ENCODE measurements around the gene MVB12B. TPM values are rescaled to one million over a fixed set of nuclear protein-coding genes. Genes with fewer than 3 reads are reported as not detected.
"Not testable (repeated sequence)": the region's sequence is repeated elsewhere in the genome, so short reads cannot be mapped to it uniquely, and the experiment has no call there.

The MVB12B gene
- total RNA-seq, 1 experiment from 2014 or later: 6.2 TPM

- no peak for DNase-seq (ENCODE audit: low read depth)
These were observed 139.3 kb downstream of the MVB12B start for GRCh38 chr9:126465977-126466376.

- no peak for DNase-seq (ENCODE audit: low read depth)
These were observed 141.7 kb downstream of the MVB12B start for GRCh38 chr9:126468141-126468825.

GRCh38 chr9:126470241-126470993 is 143.8 kb downstream of the MVB12B start:
- DNase-seq (ENCODE audit: low read depth): no peak

GRCh38 chr9:126471084-126471624 is 144.5 kb downstream of the MVB12B start:
- DNase-seq (ENCODE audit: low read depth): peak; percentile 93

GRCh38 chr9:126472198-126472947 is 145.7 kb downstream of the MVB12B start:
- DNase-seq (ENCODE audit: low read depth): no peak

- no peak for DNase-seq (ENCODE audit: low read depth)
These were observed 146.3 kb downstream of the MVB12B start for GRCh38 chr9:126472948-126473298.

- peak; percentile 78 for DNase-seq (ENCODE audit: low read depth)
These were observed 147.7 kb downstream of the MVB12B start for GRCh38 chr9:126474206-126474765.

GRCh38 chr9:126474786-126475485 is 148.3 kb downstream of the MVB12B start:
- DNase-seq (ENCODE audit: low read depth): peak; percentile 98

GRCh38 chr9:126475933-126476555 is 149.4 kb downstream of the MVB12B start:
- DNase-seq (ENCODE audit: low read depth): no peak

- DNase-seq (ENCODE audit: low read depth): not testable (repeated sequence)
These were observed 150.8 kb downstream of the MVB12B start for GRCh38 chr9:126477432-126477831.

GRCh38 chr9:126478216-126478981 is 151.8 kb downstream of the MVB12B start:
- no peak for DNase-seq (ENCODE audit: low read depth)

- DNase-seq (ENCODE audit: low read depth): no peak
These were observed 152.9 kb downstream of the MVB12B start for GRCh38 chr9:126479515-126479914.

- DNase-seq (ENCODE audit: low read depth): no peak
These were observed 154.2 kb downstream of the MVB12B start for GRCh38 chr9:126480813-126481212.

- DNase-seq (ENCODE audit: low read depth): no peak
These were observed 155.2 kb downstream of the MVB12B start for GRCh38 chr9:126481862-126482261.

- no peak for DNase-seq (ENCODE audit: low read depth)
These were observed 155.9 kb downstream of the MVB12B start for GRCh38 chr9:126482361-126483044.

GRCh38 chr9:126483468-126484073 is 156.9 kb downstream of the MVB12B start:
- DNase-seq (ENCODE audit: low read depth): no peak

GRCh38 chr9:126485662-126486061 is 159.0 kb downstream of the MVB12B start:
- DNase-seq (ENCODE audit: low read depth): no peak

- DNase-seq (ENCODE audit: low read depth): no peak
These were observed 159.6 kb downstream of the MVB12B start for GRCh38 chr9:126486276-126486675.

- no peak for DNase-seq (ENCODE audit: low read depth)
These were observed 161.2 kb downstream of the MVB12B start for GRCh38 chr9:126487856-126488255.
